Measurements from ENCODE around the gene TUT4.

TUT4 gene

GRCh38 chr1:52393174-52393573, 159.7 kb downstream of the TUT4 start:
- Histone ChIP-seq H3K9me3 (ENCODE audit: insufficient read depth, low read length) (no peaks in the 10 kb centered on the region), H3K4me3 (ENCODE audit: low read length) (no peak overlapping the region), H3K36me3 (replicated peaks; ENCODE audit: low read depth, low read length) (peaks cover 37% of the 10 kb centered on the region), H3K4me2 (ENCODE audit: low read length) (no peak overlapping the region), H3K27me3 (ENCODE audit: low read depth, low read length) (no peaks in the 10 kb centered on the region), H4K20me1 (ENCODE audit: insufficient read depth, low read length) (no peaks in the 10 kb centered on the region), H3K9ac (ENCODE audit: low read length) (no peak overlapping the region), H3K79me2 (ENCODE audit: low read length) (no peaks in the 10 kb centered on the region; the same call in 1 of the 2 replicates), H2AFZ (ENCODE audit: low read depth, low read length) (no peak overlapping the region), H3K4me1 (ENCODE audit: low read length) (no peaks in the 10 kb centered on the region), H3K27ac (ENCODE audit: low read length) (no peak overlapping the region)
- no peak for TF ChIP-seq CTCF (IDR thresholded peaks at IDR 0.05; ENCODE audit: low read depth, low read length)
- no peak for TF ChIP-seq EZH2phosphoT487 (IDR thresholded peaks at IDR 0.05; ENCODE audit: low read depth)

- Histone ChIP-seq H3K36me3 (replicated peaks; ENCODE audit: low read depth, low read length) (peaks cover 33% of the 10 kb centered on the region), H3K9me3 (ENCODE audit: insufficient read depth, low read length) (no peaks in the 10 kb centered on the region)
- TF ChIP-seq EZH2phosphoT487 (IDR thresholded peaks at IDR 0.05; ENCODE audit: low read depth) (no peak), CTCF (IDR thresholded peaks at IDR 0.05; ENCODE audit: low read depth, low read length) (no peak)
Observed at GRCh38 chr1:52386458-52386857, 166.4 kb downstream of the TUT4 start.

GRCh38 chr1:52385376-52385775, 167.5 kb downstream of the TUT4 start:
- Histone ChIP-seq H3K9ac (ENCODE audit: low read length) (no peak overlapping the region), H3K9me3 (ENCODE audit: insufficient read depth, low read length) (no peaks in the 10 kb centered on the region), H3K4me2 (ENCODE audit: low read length) (no peak overlapping the region), H2AFZ (ENCODE audit: low read depth, low read length) (no peak overlapping the region), H3K27ac (ENCODE audit: low read length) (no peak overlapping the region), H3K4me1 (ENCODE audit: low read length) (no peaks in the 10 kb centered on the region), H3K36me3 (replicated peaks; ENCODE audit: low read depth, low read length) (peaks cover 38% of the 10 kb centered on the region), H4K20me1 (ENCODE audit: insufficient read depth, low read length) (no peaks in the 10 kb centered on the region), H3K4me3 (ENCODE audit: low read length) (no peak overlapping the region), H3K79me2 (ENCODE audit: low read length) (no peaks in the 10 kb centered on the region), H3K27me3 (ENCODE audit: low read depth, low read length) (no peaks in the 10 kb centered on the region)
- TF ChIP-seq CTCF (IDR thresholded peaks at IDR 0.05; ENCODE audit: low read depth, low read length) (no peak), EZH2phosphoT487 (IDR thresholded peaks at IDR 0.05; ENCODE audit: low read depth) (no peak)

More at GRCh38 chr1:52386458-52386857, 166.4 kb downstream of the TUT4 start:
- no peak overlapping the region for H3K27ac ChIP-seq (ENCODE audit: low read length)
- no peaks in the 10 kb centered on the region for H4K20me1 ChIP-seq (ENCODE audit: insufficient read depth, low read length)
- H3K27me3 ChIP-seq (ENCODE audit: low read depth, low read length): no peaks in the 10 kb centered on the region
- H2AFZ ChIP-seq (ENCODE audit: low read depth, low read length): no peak overlapping the region
- no peak overlapping the region for H3K9ac ChIP-seq (ENCODE audit: low read length)
- no peaks in the 10 kb centered on the region for H3K79me2 ChIP-seq (ENCODE audit: low read length)
- H3K4me3 ChIP-seq (ENCODE audit: low read length): no peak overlapping the region
- H3K4me1 ChIP-seq (ENCODE audit: low read length): no peaks in the 10 kb centered on the region
- H3K4me2 ChIP-seq (ENCODE audit: low read length): no peak overlapping the region

Measured in OCI-LY3 (cell line).